B cell (primary cell): ENCODE results near the gene AP5S1. TPM values are rescaled to one million over a fixed set of nuclear protein-coding genes. Genes with fewer than 3 reads are reported as not detected.

Experiments
- ATAC-seq: fragments of 200-7000 bp; cut with Tn5 transposase; one replicate; pipeline ENCODE4 v1.10.0; 2021; ENCODE audit warnings: low read depth, mild to moderate bottlenecking, moderate number of reproducible peaks, moderate library complexity
- CTCF ChIA-PET: fragments of 350-600 bp; sonication (Branson Sonifier 250); formaldehyde crosslinking; loops from one replicate; lab custom pipeline; 2021; ENCODE audit warnings: antibody characterized with exemption, inconsistent platforms; lab: Charles Lee
- POLR2A ChIA-PET: fragments of 350-600 bp; sonication (Branson Sonifier 250); formaldehyde crosslinking; loops from one replicate; lab custom pipeline; 2021; ENCODE audit warnings: antibody characterized with exemption; lab: Charles Lee
- DNase-seq: peaks from one replicate; pipeline ENCODE4 v3.0.0; 2013
- H2AFZ ChIP-seq: 2 replicates; pipeline ENCODE4 v1.6.1; 2012; ENCODE audit warnings: mild to moderate bottlenecking, low read depth, low read length; ENCODE audit not compliant: insufficient read depth, poor library complexity, severe bottlenecking
- H3K27ac ChIP-seq, 2 donors: 1 replicate in 1 of 2; 2 replicates in 1 of 2; pipeline ENCODE4 v1.5.1; 2012 to 2013; ENCODE audit warnings: low read length in 2 of 2, mild to moderate bottlenecking in 2 of 2, moderate library complexity in 1 of 2
- H3K27me3 ChIP-seq, 4 experiments: fragments of 200-600 bp in 1 of 4; sonication (generic) in 1 of 4; replicated peaks in 1 of 4; 1 replicate in 2 of 4; 2 replicates in 2 of 4; pipeline versions ENCODE4 v1.6.1 to v1.7.0; 2013 to 2016; ENCODE audit warnings: low read length in 3 of 4, mild to moderate bottlenecking in 2 of 4, mixed read lengths in 1 of 4, moderate library complexity in 1 of 4; ENCODE audit not compliant: insufficient read depth in 4 of 4, control insufficient read depth in 3 of 4; ENCODE audit errors: control extremely low read depth in 1 of 4
- H3K36me3 ChIP-seq, 2 experiments: replicated peaks in 1 of 2; 1 replicate in 1 of 2; 2 replicates in 1 of 2; pipeline versions ENCODE4 v1.6.1 to v1.7.1; 2013; ENCODE audit warnings: low read length in 1 of 2; ENCODE audit not compliant: insufficient read depth in 2 of 2, control insufficient read depth in 1 of 2; ENCODE audit errors: control extremely low read depth in 1 of 2, extremely low read depth in 1 of 2
- H3K4me1 ChIP-seq, 2 donors: fragments of 200-600 bp in 1 of 2; sonication (generic) in 1 of 2; 1 replicate in 1 of 2; 2 replicates in 1 of 2; pipeline versions ENCODE4 v1.5.1 to v1.6.1; 2013 to 2017; ENCODE audit warnings: low read length in 2 of 2; ENCODE audit not compliant: control insufficient read depth in 2 of 2, insufficient read depth in 2 of 2
- H3K4me2 ChIP-seq: replicated peaks from 2 replicates; pipeline ENCODE3; 2012; ENCODE audit warnings: mild to moderate bottlenecking, low read depth, low read length; ENCODE audit not compliant: poor library complexity, severe bottlenecking
- H3K4me3 ChIP-seq, 5 experiments: fragments of 200-600 bp in 1 of 5; sonication (generic) in 1 of 5; 1 replicate in 3 of 5; 2 replicates in 2 of 5; pipeline versions ENCODE4 v1.5.1 to v1.7.0; 2011 to 2016; ENCODE audit warnings: low read length in 4 of 5, mild to moderate bottlenecking in 4 of 5, low read depth in 2 of 5, control low read depth in 1 of 5, moderate library complexity in 1 of 5; ENCODE audit not compliant: insufficient read depth in 1 of 5; ENCODE audit errors: control extremely low read depth in 1 of 5, extremely low read depth in 1 of 5
- H3K79me2 ChIP-seq: fragments of 200-600 bp; sonication (generic); one replicate; pipeline ENCODE4 v1.6.0; 2016; ENCODE audit warnings: low read length; ENCODE audit not compliant: control insufficient read depth, insufficient read depth
- H3K9ac ChIP-seq: fragments of 200-600 bp; sonication (generic); 2 replicates; pipeline ENCODE4 v1.6.1; 2017; ENCODE audit warnings: mild to moderate bottlenecking, low read length, moderate library complexity
- H3K9me3 ChIP-seq, 3 donors: one replicate each; pipeline versions ENCODE4 v1.6.1 to v1.7.1; 2013; ENCODE audit warnings: low read length in 2 of 3; ENCODE audit not compliant: control insufficient read depth in 2 of 3, insufficient read depth in 1 of 3; ENCODE audit errors: control extremely low read depth in 1 of 3
- H4K20me1 ChIP-seq: 2 replicates; pipeline ENCODE4 v1.6.0; 2012; ENCODE audit warnings: mild to moderate bottlenecking, low read length; ENCODE audit not compliant: insufficient read depth, control insufficient read depth, poor library complexity, severe bottlenecking
- H3K27ac Mint-ChIP-seq: one replicate; pipeline ENCODE4 v1.8.0; 2021; ENCODE audit warnings: mixed read lengths
- H3K27me3 Mint-ChIP-seq: one replicate; pipeline ENCODE4 v1.8.0; 2021; ENCODE audit warnings: mixed read lengths
- H3K4me1 Mint-ChIP-seq: one replicate; pipeline ENCODE4 v1.8.0; 2021; ENCODE audit warnings: mixed read lengths
- H3K4me3 Mint-ChIP-seq: one replicate; pipeline ENCODE4 v1.8.0; 2021; ENCODE audit warnings: mixed read lengths
- H3K9me3 Mint-ChIP-seq: one replicate; pipeline ENCODE4 v1.8.0; 2022; ENCODE audit warnings: mixed read lengths; ENCODE audit not compliant: insufficient read depth
- EZH2 ChIP-seq: IDR thresholded peaks from 2 replicates; pipeline ENCODE4 v1.6.1; 2012; ENCODE audit warnings: borderline replicate concordance, low read depth, mild to moderate bottlenecking, moderate library complexity, low read length; ENCODE audit not compliant: insufficient read depth, poor library complexity, severe bottlenecking
- WGBS: methylation state at CpG from one replicate; pipeline ENCODE4 v1.1.5; 2013; ENCODE audit warnings: missing lambda C conversion rate; ENCODE audit not compliant: insufficient coverage; 5-methylcytosine and 5-hydroxymethylcytosine counted together
- intact Hi-C: fragments of 100-400 bp; cut with micrococcal nuclease; formaldehyde crosslinking; loops from one replicate; pipeline ENCODE4 v1.10.0; 2022
- polyA plus RNA-seq: library from polyadenylated mRNA; depleted of rRNA; stranded (reverse); fragments of >200 nt; gene quantifications from 2 replicates; pipeline ENCODE4 v1.2.3, GENCODE V29; 2012
- total RNA-seq, 2 donors: library from RNA; stranded (reverse); fragments of 120-200 nt in 1 of 2; gene quantifications; 1 replicate in 1 of 2; 2 replicates in 1 of 2; pipeline versions ENCODE4 v1.2.3 to v1.2.4, GENCODE V29; 2013 to 2022
- TF ChIP-seq, protein P1 (sequence below): fragments of 200-600 bp; IDR thresholded peaks from one replicate; pipeline ENCODE4 v1.8.0; 2022; ENCODE audit warnings: antibody characterized with exemption, mild to moderate bottlenecking

The AP5S1 gene
- total and polyA plus RNA-seq, 2 donors (not counting 1 experiment from before 2014, with no cell fraction given): 9.2 to 12.6 TPM

DNA sequence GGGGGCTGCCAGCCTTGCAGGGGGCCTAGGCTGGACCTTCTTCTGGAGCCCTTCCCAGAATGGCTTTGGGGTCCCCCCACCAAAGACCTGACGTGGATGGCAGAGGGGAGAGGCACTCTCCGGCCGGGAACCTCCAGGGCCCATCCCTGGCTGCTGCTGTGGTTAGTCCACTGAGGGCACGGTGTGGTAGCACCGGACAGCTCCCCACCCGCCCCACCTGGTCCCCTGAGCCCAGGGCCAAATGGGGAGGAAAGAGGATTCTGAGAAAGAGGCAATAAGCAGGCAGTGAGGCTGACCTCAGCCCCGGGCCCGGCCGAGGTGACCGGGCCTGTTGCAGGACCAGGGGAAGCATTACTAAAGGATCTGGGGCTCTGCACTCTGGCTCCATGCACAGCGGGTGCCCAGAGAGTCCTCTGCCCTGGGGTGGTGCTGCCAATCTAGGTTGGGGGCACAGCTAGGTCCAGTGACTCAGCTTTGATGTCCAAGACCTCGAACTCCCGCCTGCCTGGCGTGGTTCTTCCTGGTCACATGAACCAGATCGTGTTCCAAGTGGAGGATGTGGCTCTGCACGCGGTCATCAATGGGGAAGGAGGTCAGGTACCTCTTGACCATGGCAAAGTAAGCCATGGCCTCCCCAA, 36.0 kb upstream of the AP5S1 start:
- CTCF ChIA-PET: interaction anchor here (3.3 to 6.4 kb wide), 2 partner anchors 16 to 36 kb away, joined by 19 to 84 read pairs; partner anchors contain the start of genes ADISSP and AP5S1
- TF ChIP-seq EZH2: no peak
- TF ChIP-seq, protein P1, sequence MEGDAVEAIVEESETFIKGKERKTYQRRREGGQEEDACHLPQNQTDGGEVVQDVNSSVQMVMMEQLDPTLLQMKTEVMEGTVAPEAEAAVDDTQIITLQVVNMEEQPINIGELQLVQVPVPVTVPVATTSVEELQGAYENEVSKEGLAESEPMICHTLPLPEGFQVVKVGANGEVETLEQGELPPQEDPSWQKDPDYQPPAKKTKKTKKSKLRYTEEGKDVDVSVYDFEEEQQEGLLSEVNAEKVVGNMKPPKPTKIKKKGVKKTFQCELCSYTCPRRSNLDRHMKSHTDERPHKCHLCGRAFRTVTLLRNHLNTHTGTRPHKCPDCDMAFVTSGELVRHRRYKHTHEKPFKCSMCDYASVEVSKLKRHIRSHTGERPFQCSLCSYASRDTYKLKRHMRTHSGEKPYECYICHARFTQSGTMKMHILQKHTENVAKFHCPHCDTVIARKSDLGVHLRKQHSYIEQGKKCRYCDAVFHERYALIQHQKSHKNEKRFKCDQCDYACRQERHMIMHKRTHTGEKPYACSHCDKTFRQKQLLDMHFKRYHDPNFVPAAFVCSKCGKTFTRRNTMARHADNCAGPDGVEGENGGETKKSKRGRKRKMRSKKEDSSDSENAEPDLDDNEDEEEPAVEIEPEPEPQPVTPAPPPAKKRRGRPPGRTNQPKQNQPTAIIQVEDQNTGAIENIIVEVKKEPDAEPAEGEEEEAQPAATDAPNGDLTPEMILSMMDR: no peak
- peaks cover 20 to 31% of the 10 kb centered on the region in 2 donors for H3K4me1 ChIP-seq
- Mint-ChIP-seq H3K4me1 (peaks cover 50% of the 10 kb centered on the region), H3K27ac (peak overlapping the region; percentile 41), H3K9me3 (no peaks in the 10 kb centered on the region), H3K27me3 (no peaks in the 10 kb centered on the region), H3K4me3 (peak overlapping the region; percentile 64)
- peaks cover 0 to 2% of the 10 kb centered on the region in 2 experiments for H3K36me3 ChIP-seq
- POLR2A ChIA-PET: interaction anchor here (0.5 to 3.2 kb wide), 2 partner anchors 16 to 35 kb away, joined by 4 to 17 read pairs; partner anchors contain the start of gene ADISSP
- H2AFZ ChIP-seq: no peak overlapping the region
- peaks cover 0 to 3% (median 0%) of the 10 kb centered on the region in 3 donors for H3K9me3 ChIP-seq
- no peak for DNase-seq
- no peak overlapping the region for H3K4me2 ChIP-seq
- no peak overlapping the region for H3K9ac ChIP-seq
- peaks cover 23% of the 10 kb centered on the region for H4K20me1 ChIP-seq
- H3K4me3 ChIP-seq: no peak overlapping the region
- no peaks in the 10 kb centered on the region for H3K79me2 ChIP-seq
- intact Hi-C loops: no loop called here
- no peak overlapping the region for H3K27ac ChIP-seq
- peaks cover 0 to 3% (median under 1%) of the 10 kb centered on the region in 4 experiments for H3K27me3 ChIP-seq
- no peak for ATAC-seq
- WGBS: 90% methylated on average over 17 of the region's 17 CpGs

DNA sequence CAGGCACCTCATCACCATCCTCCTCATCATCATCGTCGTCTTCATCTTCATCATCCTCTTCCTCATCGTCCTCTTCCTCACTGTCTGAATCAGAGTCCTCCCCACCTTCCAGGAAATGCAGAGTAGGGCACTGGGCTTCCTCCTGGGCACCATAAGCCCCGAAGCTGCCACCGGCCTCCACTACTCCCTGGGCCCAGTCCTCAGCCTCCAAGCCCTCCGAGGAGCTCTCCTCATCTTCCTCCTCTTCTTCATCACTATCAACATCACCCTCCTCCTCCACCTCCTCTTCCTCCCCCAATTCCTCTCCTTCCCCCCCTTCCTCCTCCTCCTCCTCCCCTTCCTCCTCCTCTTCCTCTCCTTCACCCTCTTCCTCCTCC, 35.5 kb upstream of the AP5S1 start:
- Histone ChIP-seq H3K4me1 (peaks cover 17 to 30% of the 10 kb centered on the region in 2 donors), H3K79me2 (no peaks in the 10 kb centered on the region), H3K27ac (no peak overlapping the region), H4K20me1 (peaks cover 23% of the 10 kb centered on the region), H2AFZ (no peak overlapping the region), H3K9me3 (peaks cover 0 to 3% (median 0%) of the 10 kb centered on the region in 3 donors), H3K27me3 (no peaks in the 10 kb centered on the region), H3K4me3 (no peak overlapping the region), H3K4me2 (peak overlapping the region; percentile 79), H3K9ac (no peak overlapping the region), H3K36me3 (peaks cover 0 to 2% of the 10 kb centered on the region in 2 experiments)
- intact Hi-C loops: no loop called here
- 97% methylated on average over 5 of the region's 6 CpGs for WGBS
- TF ChIP-seq, protein P1: no peak
- TF ChIP-seq EZH2: no peak
- no peak for ATAC-seq
- POLR2A ChIA-PET: interaction anchor here (3.2 kb wide), 1 partner anchor 17 kb away, joined by 17 read pairs; the partner anchor contains the start of gene ADISSP
- H3K4me3 Mint-ChIP-seq: peak overlapping the region; percentile 64
- CTCF ChIA-PET: interaction anchor here (3.3 to 6.4 kb wide), 2 partner anchors 17 to 35 kb away, joined by 19 to 84 read pairs; partner anchors contain the start of genes ADISSP and AP5S1
- DNase-seq: peak; percentile 27
- no peaks in the 10 kb centered on the region for H3K27me3 Mint-ChIP-seq
- no peaks in the 10 kb centered on the region for H3K9me3 Mint-ChIP-seq
- H3K27ac Mint-ChIP-seq: no peak overlapping the region
- peaks cover 44% of the 10 kb centered on the region for H3K4me1 Mint-ChIP-seq
